ENCODE data around the gene FHDC1. TPM values are rescaled to one million over a fixed set of nuclear protein-coding genes. Genes with fewer than 3 reads are reported as not detected.

The FHDC1 gene
- total and polyA plus RNA-seq, 10 donors = 0.82 to 14.3 (median 7.5) TPM

- Histone ChIP-seq H3K27ac (peak overlapping the region in 5 of 8 donors; percentile 22 to 54 (median 44)), H3K9me3 (no peaks in the 10 kb centered on the region), H3K4me3 (no peak overlapping the region), H3K4me1 (peaks cover 0 to 43% (median 12%) of the 10 kb centered on the region in 6 donors), H3K36me3 (no peaks in the 10 kb centered on the region), H3K27me3 (replicated peaks in 1 of 7) (no peaks in the 10 kb centered on the region)
- no peak for TF ChIP-seq POLR2A (IDR thresholded peaks at IDR 0.05)
- no peak for TF ChIP-seq CTCF (IDR thresholded peaks at IDR 0.05 in 8 of 11, conservative IDR thresholded peaks at IDR 0.05 in 3 of 11)
- no peak for TF ChIP-seq POLR2AphosphoS5 (IDR thresholded peaks at IDR 0.05)
- DNase-seq = peak; percentile 62
- 37 to 65% (median 54%) methylated on average over 5 of the region's 5 CpGs for WGBS, 5 donors
- intact Hi-C loops (cut with DNase I; ENCODE audit: low total_unique reads) = no loop called here
These were observed 65.5 kb downstream of the FHDC1 start for GRCh38 chr4:153001626-153002025.

GRCh38 chr4:153002110-153002509 is 66.0 kb downstream of the FHDC1 start:
- Histone ChIP-seq H3K27ac (peak overlapping the region in 5 of 8 donors; percentile 22 to 54 (median 44)), H3K4me1 (peaks cover 0 to 41% (median 7%) of the 10 kb centered on the region in 6 donors), H3K4me3 (no peak overlapping the region), H3K27me3 (replicated peaks in 1 of 7) (no peaks in the 10 kb centered on the region), H3K9me3 (no peaks in the 10 kb centered on the region), H3K36me3 (no peaks in the 10 kb centered on the region)
- no peak for TF ChIP-seq CTCF (IDR thresholded peaks at IDR 0.05 in 8 of 11, conservative IDR thresholded peaks at IDR 0.05 in 3 of 11)
- TF ChIP-seq POLR2AphosphoS5 (IDR thresholded peaks at IDR 0.05) = no peak
- TF ChIP-seq POLR2A (IDR thresholded peaks at IDR 0.05) = no peak
- WGBS, 5 donors = 22 to 38% (median 25%) methylated on average over 2 of the region's 2 CpGs
- no peak for DNase-seq
- intact Hi-C loops (cut with DNase I; ENCODE audit: low total_unique reads) = no loop called here

- H3K4me1 ChIP-seq = peaks cover 0 to 33% (median 6%) of the 10 kb centered on the region in 6 donors
- TF ChIP-seq CTCF (IDR thresholded peaks at IDR 0.05 in 8 of 11, conservative IDR thresholded peaks at IDR 0.05 in 3 of 11) (no peak), POLR2AphosphoS5 (IDR thresholded peaks at IDR 0.05) (no peak), POLR2A (IDR thresholded peaks at IDR 0.05) (no peak)
- H3K27me3 ChIP-seq (replicated peaks in 1 of 7) = no peaks in the 10 kb centered on the region
- no peaks in the 10 kb centered on the region for H3K9me3 ChIP-seq
- no peaks in the 10 kb centered on the region for H3K36me3 ChIP-seq
- H3K27ac ChIP-seq = peak overlapping the region in 7 of 8 donors; percentile 70 to 87 (median 81)
- peak; percentile 56 for DNase-seq
- H3K4me3 ChIP-seq = no peak overlapping the region
- intact Hi-C loops (cut with DNase I; ENCODE audit: low total_unique reads) = no loop called here
- 67 to 83% (median 71%) methylated on average over 2 to 6 of the region's 6 CpGs for WGBS, 5 donors
These were observed 68.1 kb downstream of the FHDC1 start for GRCh38 chr4:153004081-153004850.

GRCh38 chr4:153005899-153006381 is 69.8 kb downstream of the FHDC1 start:
- 47 to 68% (median 59%) methylated on average over 8 of the region's 8 CpGs for WGBS, 5 donors
- peak overlapping the region; percentile 60 to 87 (median 80) for H3K27ac ChIP-seq
- DNase-seq = peak; percentile 77

More at GRCh38 chr4:153005899-153006381, 69.8 kb downstream of the FHDC1 start:
- peaks cover 0 to 36% (median 10%) of the 10 kb centered on the region in 6 donors for H3K4me1 ChIP-seq
- no peaks in the 10 kb centered on the region for H3K27me3 ChIP-seq (replicated peaks in 1 of 7)
- intact Hi-C loops (cut with DNase I; ENCODE audit: low total_unique reads) = no loop called here
- peaks cover 0 to 10% (median 0%) of the 10 kb centered on the region in 8 donors for H3K9me3 ChIP-seq
- TF ChIP-seq POLR2A (IDR thresholded peaks at IDR 0.05) (peak in 1 of 3 donors; percentile 18), CTCF (IDR thresholded peaks at IDR 0.05 in 8 of 11, conservative IDR thresholded peaks at IDR 0.05 in 3 of 11) (no peak), POLR2AphosphoS5 (IDR thresholded peaks at IDR 0.05) (peak; percentile 40 to 81 (median 76))
- H3K4me3 ChIP-seq = no peak overlapping the region
- no peaks in the 10 kb centered on the region for H3K36me3 ChIP-seq
